NCI-H1694 treated with DMSO at 0.1 percent for 48 hours (cell line): ENCODE data around the gene ZNF592.
"Not testable (repeated sequence)": the region's sequence is repeated elsewhere in the genome, so short reads cannot be mapped to it uniquely, and the experiment has no call there.

Experiments
- DNase-seq: peaks from one replicate; lab custom pipeline; 2025; lab: John Stamatoyannopoulos, UW

ZNF592 gene

GRCh38 chr15:84748274-84749110 is at the start of gene ZNF592:
TSS of gene ZNF592 (plus strand) at chr15:84748592. CDS start at chr15:84782676, 34,084 bp downstream.
- no peak for DNase-seq

- no peak for DNase-seq
These were observed 48.7 kb upstream of the ZNF592 start for GRCh38 chr15:84699538-84700191.

- no peak for DNase-seq
These were observed 45.4 kb upstream of the ZNF592 start for GRCh38 chr15:84702961-84703482.

GRCh38 chr15:84703808-84704207 is 44.6 kb upstream of the ZNF592 start:
- DNase-seq, result no peak

- no peak for DNase-seq
These were observed 34.0 kb upstream of the ZNF592 start for GRCh38 chr15:84714372-84714771.

GRCh38 chr15:84714821-84715220 is 33.6 kb upstream of the ZNF592 start:
- no peak for DNase-seq

GRCh38 chr15:84715441-84716035 is 32.9 kb upstream of the ZNF592 start:
- no peak for DNase-seq

GRCh38 chr15:84716036-84716732 is 32.2 kb upstream of the ZNF592 start, which contains the start of gene SEC11A:
TSS of gene SEC11A (minus strand) at chr15:84716139. CDS start at chr15:84716075, 64 bp downstream.
- peak; percentile 84 for DNase-seq

- no peak for DNase-seq
These were observed 27.0 kb upstream of the ZNF592 start for GRCh38 chr15:84721371-84721770.

- no peak for DNase-seq
These were observed 25.8 kb upstream of the ZNF592 start for GRCh38 chr15:84722628-84723027.

- DNase-seq, result no peak
These were observed 23.3 kb upstream of the ZNF592 start for GRCh38 chr15:84725001-84725491.

GRCh38 chr15:84727429-84727828 is 21.0 kb upstream of the ZNF592 start:
- no peak for DNase-seq

GRCh38 chr15:84731774-84732173 is 16.6 kb upstream of the ZNF592 start:
- no peak for DNase-seq

- DNase-seq, result no peak
These were observed 13.5 kb upstream of the ZNF592 start for GRCh38 chr15:84734794-84735479.

- not testable (repeated sequence) for DNase-seq
These were observed 12.8 kb upstream of the ZNF592 start for GRCh38 chr15:84735480-84736061.

GRCh38 chr15:84736375-84736774 is 12.0 kb upstream of the ZNF592 start:
- no peak for DNase-seq

GRCh38 chr15:84737005-84737404 is 11.4 kb upstream of the ZNF592 start:
- DNase-seq, result no peak

- DNase-seq, result peak; percentile 18
These were observed 7.7 kb upstream of the ZNF592 start for GRCh38 chr15:84740691-84741090.

- no peak for DNase-seq
These were observed 7.3 kb upstream of the ZNF592 start for GRCh38 chr15:84741121-84741520.

GRCh38 chr15:84747416-84748273 is 747 bp upstream of the ZNF592 start:
- peak; percentile 40 for DNase-seq
